HG03571 (cell line): ENCODE measurements around the gene ISCU.

Experiments
- ATAC-seq: cut with Tn5 transposase; IDR thresholded peaks from one replicate; pipeline ENCODE4 v1.9.1; 2021; ENCODE audit not compliant: unreplicated experiment

Gene ISCU

GRCh38 chr12:108602209-108602705 lies 39.9 kb downstream of the ISCU start:
- no peak for ATAC-seq

- ATAC-seq: no peak
Measured at GRCh38 chr12:108602976-108603704, 40.7 kb downstream of the ISCU start.

- no peak for ATAC-seq
Measured at GRCh38 chr12:108603743-108604142, 41.3 kb downstream of the ISCU start.

- no peak for ATAC-seq
Measured at GRCh38 chr12:108604208-108604941, 42.0 kb downstream of the ISCU start.

- no peak for ATAC-seq
Measured at GRCh38 chr12:108605000-108605689, 42.7 kb downstream of the ISCU start.

- no peak for ATAC-seq
Measured at GRCh38 chr12:108605690-108606406, 43.5 kb downstream of the ISCU start.

- no peak for ATAC-seq
Measured at GRCh38 chr12:108606492-108606891, 44.1 kb downstream of the ISCU start.

GRCh38 chr12:108607981-108608600 lies 45.7 kb downstream of the ISCU start:
- no peak for ATAC-seq

- ATAC-seq: no peak
Measured at GRCh38 chr12:108608616-108609015, 46.2 kb downstream of the ISCU start.

GRCh38 chr12:108609537-108610335 lies 47.3 kb downstream of the ISCU start:
- no peak for ATAC-seq

GRCh38 chr12:108610336-108610815 lies 48.0 kb downstream of the ISCU start:
- ATAC-seq: no peak

GRCh38 chr12:108610856-108611605 lies 48.6 kb downstream of the ISCU start:
- ATAC-seq: no peak

GRCh38 chr12:108611884-108612415 lies 49.6 kb downstream of the ISCU start:
- no peak for ATAC-seq

- ATAC-seq: no peak
Measured at GRCh38 chr12:108612788-108613282, 50.4 kb downstream of the ISCU start.

GRCh38 chr12:108613548-108613947 lies 51.2 kb downstream of the ISCU start:
- no peak for ATAC-seq

GRCh38 chr12:108614041-108614440 lies 51.6 kb downstream of the ISCU start:
- no peak for ATAC-seq

- no peak for ATAC-seq
Measured at GRCh38 chr12:108614639-108615038, 52.2 kb downstream of the ISCU start.

- ATAC-seq: no peak
Measured at GRCh38 chr12:108615918-108616317, 53.5 kb downstream of the ISCU start.
